Kidney epithelial cell (primary cell): ENCODE data around the gene RSPH10B2. TPM values are rescaled to one million over a fixed set of nuclear protein-coding genes. Genes with fewer than 3 reads are reported as not detected.
"Not testable (repeated sequence)": the region's sequence is repeated elsewhere in the genome, so short reads cannot be mapped to it uniquely, and the experiment has no call there.

Experiments used
- DNase-seq: peaks from one replicate; pipeline ENCODE4 v3.0.0-alpha.2; 2010; ENCODE audit warnings: low read depth
- H3K27me3 ChIP-seq: 2 replicates; pipeline ENCODE4 v1.6.0; 2011; ENCODE audit warnings: low read length; ENCODE audit not compliant: control insufficient read depth, insufficient read depth
- H3K36me3 ChIP-seq: 2 replicates; pipeline ENCODE4 v1.5.1; 2011; ENCODE audit warnings: low read length; ENCODE audit not compliant: control insufficient read depth, insufficient read depth
- H3K4me3 ChIP-seq: 2 replicates; pipeline ENCODE4 v1.5.1; 2011; ENCODE audit warnings: low read depth, mild to moderate bottlenecking, control low read depth, low read length
- total RNA-seq: library from RNA; depleted of rRNA; stranded (reverse); fragments of >200 nt; gene quantifications from 2 replicates; pipeline ENCODE4 v1.2.3, GENCODE V29; 2015
- TF ChIP-seq, protein P1 (sequence below): IDR thresholded peaks from 2 replicates; pipeline ENCODE4 v1.5.1; 2011; ENCODE audit warnings: mild to moderate bottlenecking, moderate library complexity, low read length, control low read depth, inconsistent platforms; ENCODE audit not compliant: insufficient read depth, poor library complexity, severe bottlenecking

RSPH10B2 gene
- total RNA-seq, 1 donor from 2014 or later: not detected

DNA sequence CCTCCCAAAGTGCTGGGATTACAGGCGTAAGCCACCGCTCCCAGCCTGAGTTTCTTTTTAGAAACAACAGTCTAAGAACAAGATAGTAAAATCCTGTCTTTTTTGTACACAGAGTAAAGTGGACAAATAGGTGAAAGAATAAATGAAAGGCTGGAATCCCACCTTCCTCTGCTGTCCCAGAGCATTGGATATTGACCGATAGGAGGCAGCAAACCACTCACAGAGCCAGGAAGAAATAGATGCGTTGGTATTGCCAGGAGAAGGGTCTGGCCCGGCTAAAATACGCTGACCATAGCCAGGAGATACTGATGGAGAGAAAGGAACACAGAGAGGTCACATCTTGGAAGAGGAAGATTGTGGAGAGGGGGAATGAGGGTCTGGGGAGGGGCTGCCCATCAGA, 35.8 kb upstream of the RSPH10B2 start:
- no peak for DNase-seq
- TF ChIP-seq, protein P1, sequence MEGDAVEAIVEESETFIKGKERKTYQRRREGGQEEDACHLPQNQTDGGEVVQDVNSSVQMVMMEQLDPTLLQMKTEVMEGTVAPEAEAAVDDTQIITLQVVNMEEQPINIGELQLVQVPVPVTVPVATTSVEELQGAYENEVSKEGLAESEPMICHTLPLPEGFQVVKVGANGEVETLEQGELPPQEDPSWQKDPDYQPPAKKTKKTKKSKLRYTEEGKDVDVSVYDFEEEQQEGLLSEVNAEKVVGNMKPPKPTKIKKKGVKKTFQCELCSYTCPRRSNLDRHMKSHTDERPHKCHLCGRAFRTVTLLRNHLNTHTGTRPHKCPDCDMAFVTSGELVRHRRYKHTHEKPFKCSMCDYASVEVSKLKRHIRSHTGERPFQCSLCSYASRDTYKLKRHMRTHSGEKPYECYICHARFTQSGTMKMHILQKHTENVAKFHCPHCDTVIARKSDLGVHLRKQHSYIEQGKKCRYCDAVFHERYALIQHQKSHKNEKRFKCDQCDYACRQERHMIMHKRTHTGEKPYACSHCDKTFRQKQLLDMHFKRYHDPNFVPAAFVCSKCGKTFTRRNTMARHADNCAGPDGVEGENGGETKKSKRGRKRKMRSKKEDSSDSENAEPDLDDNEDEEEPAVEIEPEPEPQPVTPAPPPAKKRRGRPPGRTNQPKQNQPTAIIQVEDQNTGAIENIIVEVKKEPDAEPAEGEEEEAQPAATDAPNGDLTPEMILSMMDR: no peak
- no peaks in the 10 kb centered on the region for H3K36me3 ChIP-seq
- no peaks in the 10 kb centered on the region for H3K27me3 ChIP-seq
- H3K4me3 ChIP-seq: no peak overlapping the region

DNA sequence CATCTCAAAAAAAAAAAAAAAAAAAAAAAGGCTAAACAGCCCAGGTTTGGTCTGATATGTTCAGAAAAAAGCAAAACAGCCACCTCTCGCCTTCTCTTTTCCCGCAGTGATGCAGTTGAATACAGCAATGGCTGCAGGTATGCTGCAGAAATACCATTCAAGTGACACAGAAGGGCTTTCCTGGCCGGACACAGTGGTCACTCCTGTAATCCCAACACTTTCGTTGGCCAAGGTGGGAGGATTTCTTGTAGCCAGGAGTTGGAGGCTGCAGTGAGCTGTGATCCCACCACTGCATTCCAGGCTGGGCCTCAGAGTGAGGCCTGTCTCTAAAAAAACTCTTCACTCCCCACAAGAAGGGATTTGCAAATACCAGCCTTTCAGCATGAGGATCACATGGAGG, 29.6 kb upstream of the RSPH10B2 start:
- not testable (repeated sequence) for H3K27me3 ChIP-seq, H3K36me3 ChIP-seq, H3K4me3 ChIP-seq, DNase-seq

DNA sequence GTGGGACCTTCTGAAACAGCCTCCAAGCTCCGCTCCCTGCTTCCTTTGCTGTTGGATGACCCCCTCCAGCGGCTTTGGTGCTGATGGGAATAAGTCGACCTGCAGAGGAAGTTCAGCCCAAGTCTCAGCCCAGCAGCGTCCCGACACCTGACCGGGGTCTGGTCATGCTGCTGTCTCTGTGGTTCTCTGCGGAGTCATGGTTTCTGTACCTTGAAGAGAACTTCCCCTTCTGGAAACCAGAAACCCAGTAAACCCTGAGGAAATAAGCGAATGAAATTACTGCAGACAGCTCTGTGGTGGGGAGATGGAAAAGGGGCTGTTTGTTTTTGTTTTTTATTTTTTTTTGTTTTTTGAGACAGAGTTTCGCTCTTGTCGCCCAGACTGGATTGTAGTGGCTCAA, 28.9 kb upstream of the RSPH10B2 start:
- TF ChIP-seq, protein P1: no peak
- no peaks in the 10 kb centered on the region for H3K27me3 ChIP-seq
- DNase-seq: no peak

DNA sequence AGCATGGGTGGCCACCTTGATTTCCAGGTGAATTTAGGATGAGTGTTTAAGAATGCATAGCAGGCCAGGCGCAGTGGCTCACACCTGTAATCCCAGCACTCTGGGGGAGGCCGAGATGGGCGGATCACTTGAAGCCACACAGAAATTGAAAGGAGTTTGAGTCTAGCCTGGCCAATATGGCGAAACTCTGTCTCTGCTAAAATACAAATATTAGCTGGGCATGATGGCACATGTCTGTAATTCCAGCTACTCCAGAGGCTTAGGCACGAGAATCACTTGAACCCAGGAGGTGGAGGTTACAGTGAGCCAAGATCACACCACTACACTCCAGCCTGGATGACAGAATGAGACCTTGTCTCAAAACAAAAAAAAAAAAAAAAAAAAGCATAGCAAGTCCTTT, 27.6 kb upstream of the RSPH10B2 start:
- H3K36me3 ChIP-seq, H3K4me3 ChIP-seq, DNase-seq, H3K27me3 ChIP-seq: not testable (repeated sequence)

More for the DNA sequence above, 28.9 kb upstream of the RSPH10B2 start:
- H3K36me3 ChIP-seq: no peaks in the 10 kb centered on the region
- H3K4me3 ChIP-seq: no peak overlapping the region

DNA sequence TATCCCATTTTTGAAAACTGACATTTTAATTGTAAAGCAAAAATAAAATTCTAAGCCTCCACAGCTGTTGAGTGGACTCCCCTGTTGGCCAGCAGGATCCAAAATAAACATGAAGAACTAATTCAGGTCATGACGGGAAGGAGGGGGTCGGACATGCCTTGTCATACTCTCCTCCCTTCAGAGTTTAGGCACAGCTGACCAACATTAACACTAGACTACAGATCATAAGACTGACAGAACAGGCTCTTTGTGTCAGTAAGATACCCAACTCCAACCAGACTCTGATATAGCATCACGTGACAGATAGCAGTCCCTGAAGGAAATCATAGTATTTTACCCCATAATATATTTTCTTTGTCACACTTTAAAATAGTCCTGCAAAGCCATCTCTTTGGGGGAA, 26.2 kb upstream of the RSPH10B2 start:
- TF ChIP-seq, protein P1: no peak
- DNase-seq: no peak
- no peak overlapping the region for H3K4me3 ChIP-seq
- no peaks in the 10 kb centered on the region for H3K36me3 ChIP-seq
- H3K27me3 ChIP-seq: no peaks in the 10 kb centered on the region

DNA sequence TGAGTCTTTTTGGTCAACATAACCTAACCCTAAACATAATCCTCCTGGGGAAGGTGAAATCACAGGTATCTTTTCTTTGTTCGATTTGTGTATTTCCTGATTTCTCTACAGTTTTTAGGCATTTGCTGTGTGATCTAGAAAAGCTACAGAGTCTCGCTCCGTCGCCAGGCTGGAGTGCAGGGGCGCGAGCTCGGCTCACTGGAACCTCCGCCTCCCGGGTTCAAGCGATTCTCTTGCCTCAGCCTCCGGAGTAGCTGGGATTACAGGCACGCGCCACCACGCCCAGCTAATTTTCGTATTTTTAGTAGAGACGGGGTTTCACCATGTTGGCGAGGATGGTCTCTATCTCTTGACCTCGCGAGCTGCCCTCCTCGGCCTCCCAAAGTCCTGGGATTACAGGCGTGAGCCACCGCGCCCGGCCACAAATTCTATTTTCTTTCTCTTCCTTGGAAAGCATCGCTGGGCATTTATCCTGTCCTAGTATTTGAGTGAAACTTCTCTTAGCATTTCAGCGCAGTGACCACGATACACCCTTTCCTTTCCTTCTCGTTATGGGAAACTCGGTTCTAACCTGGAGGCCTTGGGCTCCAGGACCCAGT, 24.9 kb upstream of the RSPH10B2 start:
- DNase-seq, H3K27me3 ChIP-seq, H3K36me3 ChIP-seq: not testable (repeated sequence)
- peak overlapping the region; percentile 58 for H3K4me3 ChIP-seq

DNA sequence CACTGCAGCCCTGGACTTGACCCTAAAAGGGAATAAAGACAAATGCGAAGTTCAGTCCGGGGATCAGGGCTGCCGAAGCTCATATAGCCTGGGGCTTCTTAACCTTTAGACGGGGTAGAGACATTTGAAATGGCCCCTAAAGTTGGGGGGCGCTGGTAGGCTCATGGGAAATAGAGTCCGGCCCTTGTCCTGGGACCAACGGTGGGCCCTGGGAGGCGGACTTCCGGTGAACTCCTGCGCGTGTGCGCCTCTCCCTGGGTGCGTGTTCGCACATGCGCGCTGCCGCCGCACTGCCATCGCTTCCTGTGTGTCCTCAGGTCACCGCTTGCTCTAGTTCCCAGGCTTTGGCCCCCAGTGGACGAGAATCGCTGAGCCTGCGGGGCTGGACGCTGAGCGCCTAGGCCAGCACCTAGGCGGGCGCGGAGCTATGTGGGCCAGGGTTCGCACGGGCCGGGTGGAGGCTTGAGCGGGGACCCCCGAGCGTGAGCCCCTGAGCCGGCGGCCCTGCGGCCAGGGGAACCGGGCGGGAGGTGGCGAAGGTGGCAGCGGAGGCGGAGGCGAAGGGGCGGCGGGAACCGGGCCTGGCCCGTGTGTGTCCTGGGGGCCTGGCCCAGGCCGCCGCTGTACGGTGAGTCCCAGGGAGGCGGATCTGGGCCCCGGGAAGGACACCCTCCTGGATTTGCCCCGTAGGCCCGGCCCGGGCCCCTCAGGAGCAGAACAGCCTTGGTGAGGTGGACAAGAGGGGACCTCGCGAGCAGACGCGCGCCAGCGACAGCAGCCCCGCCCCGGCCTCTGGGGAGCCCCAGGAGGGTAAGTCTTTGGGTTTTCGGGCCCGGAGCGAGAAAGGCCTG, 24.2 kb upstream of the RSPH10B2 start:
- no peaks in the 10 kb centered on the region for H3K36me3 ChIP-seq
- TF ChIP-seq, protein P1: peak; percentile 1
- peak; percentile 80 for DNase-seq
- peak overlapping the region; percentile 58 for H3K4me3 ChIP-seq
- no peaks in the 10 kb centered on the region for H3K27me3 ChIP-seq
